H1 (cell line): ENCODE measurements around the gene TRABD2B. TPM values are rescaled to one million over a fixed set of nuclear protein-coding genes. Genes with fewer than 3 reads are reported as not detected.

Experiments used
- CTCF ChIA-PET: fragments of 300-600 bp; sonication (Branson Sonifier 250); formaldehyde crosslinking; loops from one replicate; lab custom pipeline; 2021; ENCODE audit not compliant: partially characterized antibody; lab: Charles Lee
- POLR2A ChIA-PET: fragments of 300-600 bp; sonication (Branson Sonifier 250); formaldehyde crosslinking; loops from one replicate; lab custom pipeline; 2021; ENCODE audit warnings: inconsistent platforms; ENCODE audit not compliant: partially characterized antibody; lab: Charles Lee
- DNase-seq, 2 experiments: peaks; one replicate each; pipeline versions ENCODE4 v3.0.0 to v3.0.0-alpha.2; 2010 to 2022; ENCODE audit warnings: low spot score in 2 of 2, low read depth in 1 of 2, mixed read lengths in 1 of 2
- FAIRE-seq: peaks from 2 replicates; lab custom pipeline; 2011; peaks lifted over from hg19 to GRCh38; lab: Jason Lieb, UNC
- H2AFZ ChIP-seq: 2 replicates; pipeline ENCODE4 v1.8.1; 2012; ENCODE audit warnings: low read length, inconsistent platforms
- H2AK5ac ChIP-seq: 2 replicates; pipeline ENCODE4 v1.6.1; 2013; ENCODE audit warnings: low read depth, low read length
- H2BK120ac ChIP-seq: replicated peaks from 2 replicates; pipeline ENCODE3; 2013; ENCODE audit warnings: low read depth, low read length, inconsistent platforms
- H2BK12ac ChIP-seq: 2 replicates; pipeline ENCODE4 v1.6.1; 2013; ENCODE audit warnings: low read depth, low read length
- H2BK15ac ChIP-seq: 2 replicates; pipeline ENCODE4 v1.6.1; 2013; ENCODE audit warnings: low read length
- H2BK20ac ChIP-seq: 2 replicates; pipeline ENCODE4 v1.6.1; 2013; ENCODE audit warnings: low read length
- H2BK5ac ChIP-seq: 2 replicates; pipeline ENCODE4 v1.6.1; 2013; ENCODE audit warnings: low read depth, low read length
- H3K14ac ChIP-seq: 2 replicates; pipeline ENCODE4 v1.6.1; 2013; ENCODE audit warnings: inconsistent platforms; ENCODE audit not compliant: insufficient read length
- H3K18ac ChIP-seq: 2 replicates; pipeline ENCODE4 v1.6.1; 2013; ENCODE audit warnings: low read length; ENCODE audit errors: extremely low read depth
- H3K23ac ChIP-seq: 2 replicates; pipeline ENCODE4 v1.6.1; 2013; ENCODE audit warnings: inconsistent platforms; ENCODE audit not compliant: insufficient read length
- H3K23me2 ChIP-seq: 2 replicates; pipeline ENCODE4 v1.6.1; 2013; ENCODE audit warnings: low read depth, low read length
- H3K27ac ChIP-seq: 2 replicates; pipeline ENCODE4 v1.6.1; 2011; ENCODE audit warnings: low read depth, low read length, inconsistent platforms
- H3K27me3 ChIP-seq, 4 experiments: replicated peaks in 1 of 4; 1 replicate in 1 of 4; 2 replicates in 3 of 4; pipeline versions ENCODE4 v1.6.1 to v1.8.1; 2011 to 2013; ENCODE audit warnings: low read length in 3 of 4, mild to moderate bottlenecking in 3 of 4, inconsistent platforms in 2 of 4, mixed read lengths in 2 of 4, moderate library complexity in 1 of 4; ENCODE audit not compliant: control insufficient read depth in 3 of 4, insufficient read depth in 3 of 4; ENCODE audit errors: extremely low read depth in 1 of 4
- H3K36me3 ChIP-seq, 4 experiments: 2 replicates each; pipeline versions ENCODE4 v1.6.1 to v1.8.1; 2011 to 2013; ENCODE audit warnings: mild to moderate bottlenecking in 4 of 4, low read length in 3 of 4, moderate library complexity in 2 of 4, control low read depth in 1 of 4, inconsistent platforms in 1 of 4; ENCODE audit not compliant: insufficient read depth in 4 of 4, control insufficient read depth in 2 of 4
- H3K4ac ChIP-seq: replicated peaks from 2 replicates; pipeline ENCODE3; 2013; ENCODE audit warnings: low read length, low read depth, mixed read lengths, inconsistent platforms; ENCODE audit not compliant: insufficient read length
- H3K4me1 ChIP-seq, 4 experiments: replicated peaks in 1 of 4; 1 replicate in 1 of 4; 2 replicates in 3 of 4; pipeline versions ENCODE4 v1.6.1 to v1.8.1; 2011 to 2013; ENCODE audit warnings: low read length in 3 of 4, inconsistent platforms in 2 of 4, mixed read lengths in 1 of 4; ENCODE audit not compliant: insufficient read depth in 4 of 4, control insufficient read depth in 3 of 4
- H3K4me2 ChIP-seq, 2 experiments: 2 replicates each; pipeline versions ENCODE4 v1.6.1 to v1.8.1; 2011 to 2013; ENCODE audit warnings: low read depth in 2 of 2, low read length in 2 of 2, control low read depth in 1 of 2, inconsistent platforms in 1 of 2, mild to moderate bottlenecking in 1 of 2; ENCODE audit not compliant: insufficient read depth in 1 of 2
- H3K4me3 ChIP-seq, 4 experiments: fragments of 200-600, 300-600 bp in 1 of 4; sonication (generic), shearing (Covaris generic), sonication (Bioruptor Twin) in 1 of 4; 2 replicates each; pipeline versions ENCODE4 v1.5.1 to v1.8.1; 2011 to 2016; ENCODE audit warnings: low read length in 4 of 4, low read depth in 3 of 4, control low read depth in 2 of 4, inconsistent platforms in 2 of 4, mild to moderate bottlenecking in 2 of 4, mixed read lengths in 1 of 4, moderate library complexity in 1 of 4; ENCODE audit not compliant: insufficient read depth in 2 of 4; ENCODE audit errors: extremely low read depth in 1 of 4
- H3K56ac ChIP-seq: replicated peaks from 2 replicates; pipeline ENCODE3; 2013; ENCODE audit warnings: low read depth, mild to moderate bottlenecking, mixed read lengths, low read length, inconsistent platforms; ENCODE audit not compliant: insufficient read length
- H3K79me1 ChIP-seq: 2 replicates; pipeline ENCODE4 v1.6.1; 2013; ENCODE audit warnings: low read depth, low read length, control low read depth
- H3K79me2 ChIP-seq, 2 experiments: 2 replicates each; pipeline versions ENCODE4 v1.6.1 to v1.8.1; 2012 to 2013; ENCODE audit warnings: low read length in 2 of 2, mild to moderate bottlenecking in 2 of 2, inconsistent platforms in 1 of 2; ENCODE audit not compliant: insufficient read depth in 2 of 2, control insufficient read depth in 1 of 2
- H3K9ac ChIP-seq, 4 experiments: replicated peaks in 1 of 4; 1 replicate in 1 of 4; 2 replicates in 3 of 4; pipeline versions ENCODE4 v1.6.1 to v1.8.1; 2011 to 2013; ENCODE audit warnings: low read depth in 3 of 4, low read length in 3 of 4, control low read depth in 2 of 4, mild to moderate bottlenecking in 2 of 4, moderate library complexity in 2 of 4, inconsistent platforms in 1 of 4; ENCODE audit errors: extremely low read depth in 1 of 4
- H3K9me3 ChIP-seq, 2 experiments: 2 replicates each; pipeline versions ENCODE4 v1.6.1 to v1.8.1; 2012 to 2013; ENCODE audit warnings: mild to moderate bottlenecking in 2 of 2, moderate library complexity in 2 of 2, control low read depth in 1 of 2, inconsistent platforms in 1 of 2, low read depth in 1 of 2, low read length in 1 of 2, mixed read lengths in 1 of 2; ENCODE audit not compliant: insufficient read depth in 2 of 2
- H4K20me1 ChIP-seq, 2 experiments: replicated peaks in 1 of 2; 2 replicates each; pipeline versions ENCODE3 to v1.8.1; 2011 to 2013; ENCODE audit warnings: inconsistent platforms in 2 of 2, low read length in 2 of 2, mild to moderate bottlenecking in 1 of 2; ENCODE audit not compliant: insufficient read depth in 2 of 2, control insufficient read depth in 1 of 2
- H4K5ac ChIP-seq: 2 replicates; pipeline ENCODE4 v1.6.1; 2013; ENCODE audit warnings: low read length, low read depth, mixed read lengths, inconsistent platforms; ENCODE audit not compliant: insufficient read length
- H4K8ac ChIP-seq: 2 replicates; pipeline ENCODE4 v1.8.0; 2013; ENCODE audit warnings: mild to moderate bottlenecking, moderate library complexity, low read length, inconsistent platforms; ENCODE audit not compliant: insufficient read depth; ENCODE audit errors: extremely low read depth
- H4K91ac ChIP-seq: replicated peaks from 2 replicates; pipeline ENCODE3; 2013; ENCODE audit warnings: low read length, mixed read lengths, inconsistent platforms; ENCODE audit not compliant: insufficient read length
- ATF3 ChIP-seq: IDR thresholded peaks from 2 replicates; pipeline ENCODE4 v1.6.1; 2011; ENCODE audit warnings: low read depth, mild to moderate bottlenecking, low read length; ENCODE audit not compliant: insufficient read depth
- BCL11A ChIP-seq, 2 experiments: IDR thresholded peaks; one replicate each; pipeline ENCODE4 v1.6.1; 2011; ENCODE audit warnings: low read depth in 2 of 2, low read length in 2 of 2, mild to moderate bottlenecking in 2 of 2
- BRCA1 ChIP-seq: IDR thresholded peaks from 2 replicates; pipeline ENCODE4 v1.6.1; 2012; ENCODE audit warnings: low read depth, low read length, improper control_type of control experiment
- CBX8 ChIP-seq: fragments of 300-800, 300-1000 bp; sonication (generic); IDR thresholded peaks from 2 replicates; pipeline ENCODE4 v1.7.1; 2016; ENCODE audit warnings: low read depth, low read length, borderline replicate concordance
- FOSL1 ChIP-seq: IDR thresholded peaks from 2 replicates; pipeline ENCODE4 v1.6.1; 2011; ENCODE audit warnings: mild to moderate bottlenecking, low read depth, low read length, moderate library complexity; ENCODE audit not compliant: insufficient read depth
- HDAC6 ChIP-seq: IDR thresholded peaks from one replicate; pipeline ENCODE4 v1.7.1; 2012; ENCODE audit warnings: low read depth, mild to moderate bottlenecking, inconsistent platforms, low read length, moderate library complexity
- KDM4A ChIP-seq: IDR thresholded peaks from one replicate; pipeline ENCODE4 v1.7.1; 2012; ENCODE audit warnings: low read depth, mild to moderate bottlenecking, moderate library complexity, low read length, inconsistent platforms; ENCODE audit not compliant: severe bottlenecking
- POLR2A ChIP-seq, 2 experiments: IDR thresholded peaks; 1 replicate in 1 of 2; 2 replicates in 1 of 2; pipeline ENCODE4 v1.6.1; 2011; ENCODE audit warnings: low read depth in 2 of 2, low read length in 2 of 2, mild to moderate bottlenecking in 2 of 2; ENCODE audit errors: control extremely low read depth in 1 of 2
- SUZ12 ChIP-seq: fragments of 200-600 bp; sonication (generic); IDR thresholded peaks from 2 replicates; pipeline ENCODE4 v1.6.1; 2012; ENCODE audit warnings: mild to moderate bottlenecking, inconsistent platforms, low read length, moderate library complexity, mixed read lengths
- TAF1 ChIP-seq: IDR thresholded peaks from 2 replicates; pipeline ENCODE4 v1.6.1; 2011; ENCODE audit warnings: mild to moderate bottlenecking, low read depth, low read length
- WGBS, 2 experiments: shearing (Covaris generic) in 1 of 2; methylation state at CpG; one replicate each; pipeline versions ENCODE4 v1.1.6 to v1.1.7; 2013 to 2015; ENCODE audit warnings: low lambda C conversion rate in 2 of 2, mixed read lengths in 2 of 2, inconsistent platforms in 1 of 2, low coverage in 1 of 2, missing lambda C conversion rate in 1 of 2; ENCODE audit not compliant: insufficient replicate concordance in 2 of 2, insufficient coverage in 1 of 2, insufficient read length in 1 of 2; ENCODE audit errors: extremely low coverage in 1 of 2, missing lambda C conversion rate in 1 of 2; 5-methylcytosine and 5-hydroxymethylcytosine counted together
- polyA plus RNA-seq, 7 experiments: library from polyadenylated mRNA; depleted of rRNA in 3 of 7; stranded (reverse) in 5 of 7; unstranded in 2 of 7; fragments of >200 nt in 5 of 7; fragments of 200-250 nt in 2 of 7; gene quantifications; 1 replicate in 5 of 7; 2 replicates in 1 of 7; 4 replicates in 1 of 7; pipeline versions ENCODE4 v1.2.1 to v1.2.3, GENCODE V29; 2011 to 2013; ENCODE audit warnings: missing spikeins in 2 of 7, mixed read lengths in 2 of 7
- total RNA-seq: library from RNA; stranded (reverse); fragmentation: NEBNext Ultra II Directional; extraction: Animal tissue kit (Norgen Biotek cat#: 25700); gene quantifications from 2 replicates; pipeline ENCODE4 v1.2.1, GENCODE V29; 2021

TRABD2B gene
- total and polyA plus RNA-seq, 2 of the 8 experiments (the other 6 are each of a cell fraction or from before 2014, with no cell fraction given), result 0.95 to 3.4 TPM

- H2BK15ac ChIP-seq, result no peak overlapping the region; the same call in 1 of the 2 replicates
- H3K79me2 ChIP-seq, result no peaks in the 10 kb centered on the region
- no peaks in the 10 kb centered on the region; the same call in 1 of the 2 replicates for H3K23me2 ChIP-seq
- ChIA-PET POLR2A (no interaction called here), CTCF (no interaction called here)
- H2AFZ ChIP-seq, result no peak overlapping the region
- no peak overlapping the region for H2BK20ac ChIP-seq
- TF ChIP-seq SUZ12, result no peak
- TF ChIP-seq CBX8, result no peak
- TF ChIP-seq POLR2A (IDR thresholded peaks at IDR 0.05; ENCODE audit: control extremely low read depth in 1 of 2, low read depth in 2 of 2, low read length in 2 of 2), result no peak
- TF ChIP-seq HDAC6, result no peak
- TF ChIP-seq TAF1, result no peak
- TF ChIP-seq BCL11A (IDR thresholded peaks at IDR 0.05; ENCODE audit: low read depth in 2 of 2, low read length in 2 of 2), result no peak
- no peak for TF ChIP-seq ATF3
- no peak for TF ChIP-seq BRCA1
- no peak for TF ChIP-seq FOSL1
- no peak for TF ChIP-seq KDM4A
- no peak overlapping the region for H3K14ac ChIP-seq
- no peak for FAIRE-seq
- H3K27ac ChIP-seq, result no peak overlapping the region
- 88% methylated on average over 1 of the region's 1 CpG; no CpG with 5 or more reads in 1 of the 2 experiments for WGBS, 2 experiments
- H3K4me2 ChIP-seq, result no peak overlapping the region
- no peak overlapping the region for H2AK5ac ChIP-seq
- no peaks in the 10 kb centered on the region for H3K9me3 ChIP-seq
- no peaks in the 10 kb centered on the region for H3K79me1 ChIP-seq
- no peak overlapping the region for H2BK5ac ChIP-seq
- H2BK120ac ChIP-seq, result no peak overlapping the region
- no peak overlapping the region for H3K4ac ChIP-seq
- H4K5ac ChIP-seq, result no peak overlapping the region
- H3K4me3 ChIP-seq, result no peak overlapping the region
- peaks cover 0 to 2% of the 10 kb centered on the region in 2 experiments for H4K20me1 ChIP-seq
- no peak overlapping the region for H4K8ac ChIP-seq
- H4K91ac ChIP-seq, result no peak overlapping the region
- H3K4me1 ChIP-seq, result peaks cover 0 to 1% (median 0%) of the 10 kb centered on the region in 4 experiments; a peak in 3 of 7 replicates
- no peaks in the 10 kb centered on the region for H3K36me3 ChIP-seq
- no peaks in the 10 kb centered on the region for H3K27me3 ChIP-seq
- H3K56ac ChIP-seq, result no peak overlapping the region
- H3K18ac ChIP-seq, result no peak overlapping the region
- H3K23ac ChIP-seq, result no peak overlapping the region
- H3K9ac ChIP-seq, result no peak overlapping the region
- no peak for DNase-seq
- H2BK12ac ChIP-seq, result no peak overlapping the region
Measured at GRCh38 chr1:47888294-47888629, 108.9 kb downstream of the TRABD2B start.
